GM19328 (cell line): Measurements from ENCODE around the gene CX3CL1.
"Not testable (repeated sequence)": the region's sequence is repeated elsewhere in the genome, so short reads cannot be mapped to it uniquely, and the experiment has no call there.

Experiments used
- ATAC-seq: cut with Tn5 transposase; IDR thresholded peaks from one replicate; pipeline ENCODE4 v1.9.1; 2021; ENCODE audit warnings: mild to moderate bottlenecking, moderate library complexity; ENCODE audit not compliant: unreplicated experiment

The CX3CL1 gene

DNA sequence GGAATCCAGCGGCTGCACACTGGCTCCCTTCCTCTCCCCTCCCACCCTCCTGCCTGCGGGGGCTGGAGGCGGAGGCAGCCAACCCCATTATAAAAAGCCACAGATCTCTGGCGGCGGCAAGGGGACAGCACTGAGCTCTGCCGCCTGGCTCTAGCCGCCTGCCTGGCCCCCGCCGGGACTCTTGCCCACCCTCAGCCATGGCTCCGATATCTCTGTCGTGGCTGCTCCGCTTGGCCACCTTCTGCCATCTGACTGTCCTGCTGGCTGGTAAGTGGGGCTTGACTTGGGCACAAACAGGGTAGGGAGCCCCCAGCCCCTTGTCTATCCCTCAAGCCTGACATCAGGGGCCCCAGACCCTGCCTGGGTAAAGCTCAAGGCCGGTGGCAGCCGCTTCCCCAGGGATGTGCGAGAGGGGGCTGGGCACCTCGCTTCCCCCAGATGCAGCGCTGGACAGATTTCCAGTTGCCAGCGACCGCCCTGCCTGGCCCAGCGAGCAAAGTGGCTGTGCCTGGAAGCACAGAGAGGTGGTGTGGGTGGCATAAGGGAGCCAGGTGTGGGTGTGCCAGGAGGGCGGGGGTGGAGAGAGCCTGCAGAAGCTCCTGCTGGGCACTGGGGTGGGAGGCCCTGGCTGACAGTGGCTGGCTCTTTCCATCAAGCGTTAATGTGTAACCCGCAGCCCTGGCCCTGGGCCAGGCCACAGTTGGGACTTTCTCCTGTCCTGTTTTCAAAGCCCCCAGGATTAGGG lies at the start of gene CX3CL1:
Gene CX3CL1, plus strand, starts transcription at position 119 of the 745 bp plus-strand sequence. Its CDS starts 79 bp downstream, at position 198.
- ATAC-seq: no peak

DNA sequence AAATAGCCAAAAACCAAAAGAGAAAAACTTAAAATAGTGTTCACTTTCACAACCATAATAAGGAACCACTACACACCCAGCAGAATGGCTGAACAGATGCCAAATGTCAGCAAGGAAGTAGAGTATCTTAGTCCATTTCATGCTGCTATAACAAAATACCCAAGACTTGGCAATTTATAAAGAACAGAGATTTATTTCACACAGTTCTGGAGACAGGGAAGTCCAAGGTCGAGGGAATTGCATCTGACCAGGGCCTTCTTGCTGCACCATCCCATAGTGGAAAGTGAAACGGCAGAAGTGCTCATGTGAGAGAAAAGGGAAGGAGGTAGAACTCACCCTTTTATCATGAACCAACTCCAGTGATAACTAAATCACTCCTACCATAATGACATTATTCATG lies 47.5 kb upstream of the CX3CL1 start:
- no peak for ATAC-seq

DNA sequence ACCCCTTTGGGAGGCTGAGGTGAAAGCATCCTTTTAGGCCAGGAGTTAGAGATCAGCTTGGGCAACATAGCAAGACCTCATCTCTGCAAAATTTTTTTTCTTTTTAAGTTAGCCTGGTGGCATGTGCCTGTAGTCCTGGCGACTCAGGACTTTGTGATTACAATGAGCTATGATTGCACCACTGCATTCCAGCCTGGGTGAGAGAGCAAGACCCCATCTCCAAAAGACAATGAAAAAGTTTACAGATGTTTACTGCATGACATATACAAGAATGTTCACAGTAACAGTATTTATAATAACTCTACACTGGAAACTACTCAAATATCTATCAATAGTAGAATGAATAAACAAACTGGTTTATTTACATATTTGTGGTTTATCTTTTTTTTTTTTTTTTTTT lies 46.8 kb upstream of the CX3CL1 start:
- no peak for ATAC-seq

DNA sequence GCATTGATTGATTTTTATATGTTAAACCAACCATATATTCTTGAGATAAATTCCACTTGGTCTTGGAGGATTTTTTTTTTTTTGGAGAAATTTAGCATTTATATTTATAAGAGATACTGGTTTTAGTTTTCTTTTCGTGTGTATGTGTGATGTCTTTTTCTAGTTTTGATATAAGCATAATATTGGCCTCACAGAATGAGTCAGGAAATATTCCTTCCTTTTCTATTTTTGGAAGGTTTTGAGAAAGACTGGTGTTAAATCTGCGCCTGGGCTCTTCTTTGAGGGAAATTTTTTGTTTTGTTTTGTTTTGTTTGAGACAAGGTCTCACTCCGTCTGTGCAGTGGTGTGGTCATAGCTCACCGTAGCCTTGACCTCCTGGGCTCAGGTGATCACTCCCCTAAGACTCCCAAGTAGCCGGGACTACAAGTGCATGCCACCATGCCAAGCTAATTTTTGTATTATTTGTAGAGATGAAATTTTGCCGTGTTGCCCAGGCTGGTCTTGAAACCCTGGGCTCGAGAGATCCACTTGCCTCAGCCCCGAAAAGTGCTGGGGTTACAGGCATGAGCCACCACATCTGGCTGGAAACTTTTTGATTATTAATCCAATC lies 42.5 kb upstream of the CX3CL1 start:
- no peak for ATAC-seq

DNA sequence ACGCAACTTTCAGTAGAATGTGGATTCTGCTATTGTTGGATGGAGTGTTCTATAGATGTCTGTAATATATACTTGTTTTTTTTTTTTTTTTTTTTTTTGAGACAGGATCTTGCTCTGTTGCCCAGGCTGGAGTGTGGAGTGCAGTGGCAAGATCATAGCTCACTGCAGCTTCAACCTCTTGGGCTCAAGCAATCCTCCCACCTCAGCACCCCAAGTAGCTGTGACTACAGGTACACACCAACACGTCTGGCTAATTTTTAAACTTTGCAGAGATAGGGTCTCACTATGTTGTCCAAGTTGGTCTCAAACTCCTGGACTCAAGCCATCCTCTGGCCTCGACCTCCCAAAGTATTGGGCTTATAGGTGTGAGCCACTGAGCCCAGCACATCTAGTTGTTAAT lies 40.9 kb upstream of the CX3CL1 start:
- no peak for ATAC-seq

- no peak for ATAC-seq
Observed at GRCh38 chr16:57333402-57333801, 38.9 kb upstream of the CX3CL1 start.

DNA sequence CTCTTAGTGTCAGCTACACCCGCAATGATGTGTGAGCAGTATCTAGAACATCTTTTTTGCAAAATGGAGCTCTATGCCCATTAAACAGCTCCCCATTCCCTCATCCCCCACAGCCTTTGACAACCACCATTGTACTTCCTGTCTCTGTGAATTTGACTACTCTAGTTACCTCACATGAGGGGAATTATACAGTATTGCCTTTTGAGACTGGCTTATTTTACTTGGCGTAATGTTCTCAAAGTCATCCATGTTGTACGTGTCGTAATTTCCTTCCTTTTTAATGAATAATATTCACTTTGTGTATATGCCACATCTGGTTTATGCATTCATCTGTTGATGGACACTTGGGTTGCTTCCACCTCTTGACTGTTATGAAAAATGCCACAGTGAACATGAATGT lies 36.9 kb upstream of the CX3CL1 start:
- ATAC-seq: no peak

DNA sequence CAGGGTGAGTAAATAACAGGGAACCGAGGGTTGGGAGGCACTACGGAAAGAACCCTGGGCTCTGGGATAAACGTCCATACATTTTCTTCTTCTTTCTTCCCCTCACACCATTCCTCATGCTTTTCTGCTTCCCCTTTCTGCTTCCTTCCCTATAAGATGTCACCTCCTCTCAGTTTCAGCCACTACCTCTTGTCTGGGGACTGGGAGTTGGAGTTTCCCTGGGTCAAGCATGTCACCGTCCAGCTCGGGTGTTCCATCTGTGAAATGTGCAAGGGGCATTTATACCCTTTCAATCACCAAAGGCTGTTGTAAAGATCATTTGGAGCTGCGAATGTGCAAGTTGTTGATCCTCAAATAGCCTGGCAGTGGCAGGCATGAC lies 31.2 kb upstream of the CX3CL1 start:
- ATAC-seq: no peak

DNA sequence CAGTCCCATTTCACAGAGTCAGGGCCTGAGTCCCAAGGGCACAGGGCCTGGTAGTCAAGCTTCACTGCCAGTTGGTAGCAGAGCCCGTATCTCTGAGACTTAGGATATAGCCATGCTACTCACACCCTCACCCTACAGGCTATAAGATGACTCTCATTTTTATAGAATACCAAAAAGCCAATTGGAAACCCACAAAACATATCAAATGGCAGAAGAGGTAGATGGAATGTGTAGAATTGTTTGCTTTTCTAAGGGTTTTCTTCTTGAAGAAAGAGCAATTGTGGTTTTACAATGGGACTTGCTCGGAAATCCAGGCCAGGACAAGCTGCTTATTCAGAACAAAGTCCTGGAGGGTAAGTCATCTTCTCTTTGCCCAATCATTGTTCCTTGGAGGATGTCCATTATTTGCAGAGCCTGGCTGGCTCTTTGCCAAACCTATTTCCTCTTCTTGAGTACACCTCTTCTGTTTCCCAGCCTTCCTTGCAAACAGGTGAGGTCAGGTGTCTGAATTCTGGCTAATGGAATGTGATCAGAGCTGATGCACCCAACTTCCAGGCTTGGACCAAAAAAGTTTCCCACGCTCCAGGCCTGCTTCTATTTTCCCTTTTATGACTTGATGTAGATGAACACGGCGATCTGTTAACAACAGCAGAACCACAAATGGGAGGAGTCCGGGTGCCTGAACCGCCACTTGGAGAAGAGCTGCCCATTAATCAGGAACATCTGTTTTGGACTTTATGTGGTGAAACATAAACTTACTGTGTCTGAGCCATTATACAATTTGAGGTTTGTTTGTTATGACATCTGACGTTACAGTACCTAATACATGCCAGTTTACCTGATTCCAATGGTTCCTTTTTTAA lies 30.6 kb upstream of the CX3CL1 start:
- ATAC-seq: no peak

DNA sequence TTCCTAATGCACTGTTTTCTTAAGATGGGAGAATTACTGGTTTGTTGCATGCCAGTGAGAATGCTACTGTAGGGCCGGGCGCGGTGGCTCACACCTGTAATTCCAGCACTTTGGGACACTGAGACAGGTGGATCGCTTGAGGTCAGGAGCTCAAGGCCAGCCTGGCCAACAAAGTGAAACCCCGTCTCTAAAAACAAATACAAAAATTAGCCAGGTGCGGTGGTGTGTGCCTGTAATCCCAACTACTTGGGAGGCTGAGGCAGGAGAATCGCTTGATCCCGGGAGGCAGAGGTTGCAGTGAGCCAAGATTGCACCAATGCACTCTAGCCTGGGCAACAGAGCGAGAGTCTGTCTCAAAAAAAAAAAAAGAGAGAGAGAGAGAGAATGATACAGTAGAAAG lies 29.7 kb upstream of the CX3CL1 start:
- not testable (repeated sequence) for ATAC-seq

DNA sequence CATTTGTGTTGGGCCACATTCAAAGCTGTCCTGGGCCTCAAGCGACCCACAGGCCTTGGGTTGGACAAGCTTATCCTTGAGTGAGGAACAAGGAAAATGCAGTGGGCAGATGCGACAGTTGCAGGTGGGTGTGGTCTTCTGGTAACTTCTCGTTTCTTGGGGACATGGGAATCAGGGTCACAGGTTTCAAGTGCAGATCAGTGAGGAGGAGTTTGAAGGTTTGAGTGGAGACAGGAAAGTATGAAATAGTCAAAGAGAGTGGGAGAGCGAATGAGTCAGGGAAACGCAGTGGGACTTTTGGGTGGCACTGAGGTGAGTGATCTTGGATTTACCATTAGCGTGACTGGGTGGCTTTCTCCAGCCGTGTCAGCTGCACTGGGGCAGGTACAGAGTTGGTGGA lies 29.1 kb upstream of the CX3CL1 start:
- ATAC-seq: no peak

- not testable (repeated sequence) for ATAC-seq
Observed at GRCh38 chr16:57344094-57344493, 28.2 kb upstream of the CX3CL1 start.

GRCh38 chr16:57345021-57345420 lies 27.3 kb upstream of the CX3CL1 start:
- no peak for ATAC-seq

- ATAC-seq: no peak
Observed at GRCh38 chr16:57345666-57346204, 26.6 kb upstream of the CX3CL1 start.

DNA sequence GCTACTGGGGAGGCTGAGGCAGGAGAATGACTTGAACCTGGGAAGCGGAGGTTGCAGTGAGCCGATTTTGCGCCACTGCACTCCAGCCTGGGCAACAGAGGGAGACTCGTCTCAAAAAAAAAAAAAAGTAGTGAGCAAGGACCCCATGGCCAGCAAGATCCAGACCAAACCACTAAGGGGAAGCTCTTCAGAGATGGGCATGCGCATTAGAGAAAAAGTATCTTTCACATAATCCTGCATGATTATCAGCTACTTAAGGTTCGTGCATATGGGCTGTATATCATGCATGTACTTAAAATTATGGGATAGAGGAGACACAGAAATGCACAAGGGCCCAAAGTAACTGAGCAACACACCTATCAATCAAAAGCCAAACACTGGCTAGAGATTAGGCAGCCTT lies 24.4 kb upstream of the CX3CL1 start:
- no peak for ATAC-seq

GRCh38 chr16:57348327-57348726 lies 24.0 kb upstream of the CX3CL1 start:
- no peak for ATAC-seq

GRCh38 chr16:57349212-57350031 lies 22.9 kb upstream of the CX3CL1 start:
- peak; percentile 86 for ATAC-seq

- no peak for ATAC-seq
Observed at GRCh38 chr16:57352636-57353047, 19.6 kb upstream of the CX3CL1 start.

GRCh38 chr16:57354311-57354710 lies 18.0 kb upstream of the CX3CL1 start:
- no peak for ATAC-seq

GRCh38 chr16:57355898-57356414 lies 16.3 kb upstream of the CX3CL1 start:
- no peak for ATAC-seq
